Measurements from ENCODE around the gene TTLL11. TPM values are rescaled to one million over a fixed set of nuclear protein-coding genes. Genes with fewer than 3 reads are reported as not detected.

Gene TTLL11
- total RNA-seq, 1 experiment from 2014 or later, result 7.0 TPM

DNA sequence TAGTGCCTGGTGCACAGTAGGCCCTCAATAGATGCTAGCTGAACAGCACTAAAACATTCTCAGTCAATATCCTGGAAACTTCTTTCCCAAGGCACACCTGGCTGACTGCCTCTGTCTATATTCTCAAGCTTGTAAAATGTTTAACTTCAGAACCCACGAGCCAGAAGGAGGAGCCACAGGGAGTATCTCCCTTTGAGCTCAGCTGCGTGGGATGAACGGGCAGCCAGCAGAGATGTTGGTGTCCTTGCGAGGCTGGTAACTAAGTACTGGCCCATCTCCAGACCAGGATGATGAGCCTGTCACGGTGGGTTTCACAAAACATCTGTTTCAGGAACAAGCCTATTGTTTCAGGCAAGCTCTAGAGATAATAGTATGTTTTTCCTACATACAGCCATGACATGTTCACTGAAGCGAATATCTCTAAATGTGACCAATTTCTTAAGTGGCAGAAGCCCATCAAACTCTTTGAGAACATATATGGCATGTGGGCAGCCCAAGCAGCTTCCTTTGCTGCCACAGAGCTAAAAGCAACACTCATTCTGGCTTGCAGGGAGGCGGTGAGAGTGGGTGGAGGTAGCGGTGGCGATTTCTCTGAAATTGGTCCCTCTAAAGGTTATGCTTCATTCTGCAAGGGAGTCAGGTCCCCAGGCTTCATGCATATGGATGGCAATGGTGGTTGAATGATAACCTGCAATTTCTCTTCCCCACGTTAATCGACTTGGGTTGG is 206.2 kb downstream of the TTLL11 start:
- Histone ChIP-seq H3K9me3 (ENCODE audit: low read length) (no peaks in the 10 kb centered on the region), H3F3A (ENCODE audit: low read length, unreplicated experiment) (no peaks in the 10 kb centered on the region), H3K4me1 (ENCODE audit: insufficient read depth, low read length) (no peaks in the 10 kb centered on the region), H3K4me3 (ENCODE audit: low read length) (no peak overlapping the region), H3K9me2 (replicated peaks; ENCODE audit: low read length) (no peaks in the 10 kb centered on the region), H3K9ac (ENCODE audit: low read length) (no peak overlapping the region), H3K4me2 (ENCODE audit: low read length) (no peak overlapping the region), H2AFZ (ENCODE audit: low read length) (no peak overlapping the region), H4K20me1 (ENCODE audit: low read length) (no peaks in the 10 kb centered on the region), H3K79me2 (ENCODE audit: low read length) (no peaks in the 10 kb centered on the region), H3K36me3 (ENCODE audit: low read depth, low read length) (no peaks in the 10 kb centered on the region), H3K27ac (ENCODE audit: low read length) (no peak overlapping the region), H3K27me3 (ENCODE audit: low read length) (no peaks in the 10 kb centered on the region)
- POLR2A ChIA-PET (ENCODE audit: unreplicated experiment), result no interaction called here
- ATAC-seq (no peak), DNase-seq (no peak)
- CTCF ChIA-PET, result no interaction called here
- intact Hi-C loops (cut with micrococcal nuclease), result no loop called here
- TF ChIP-seq EZH2 (IDR thresholded peaks at IDR 0.05; ENCODE audit: low read length, unreplicated experiment) (no peak), EZH2phosphoT487 (IDR thresholded peaks at IDR 0.05; ENCODE audit: borderline replicate concordance, low read length) (no peak)
- TF ChIP-seq, protein P1, sequence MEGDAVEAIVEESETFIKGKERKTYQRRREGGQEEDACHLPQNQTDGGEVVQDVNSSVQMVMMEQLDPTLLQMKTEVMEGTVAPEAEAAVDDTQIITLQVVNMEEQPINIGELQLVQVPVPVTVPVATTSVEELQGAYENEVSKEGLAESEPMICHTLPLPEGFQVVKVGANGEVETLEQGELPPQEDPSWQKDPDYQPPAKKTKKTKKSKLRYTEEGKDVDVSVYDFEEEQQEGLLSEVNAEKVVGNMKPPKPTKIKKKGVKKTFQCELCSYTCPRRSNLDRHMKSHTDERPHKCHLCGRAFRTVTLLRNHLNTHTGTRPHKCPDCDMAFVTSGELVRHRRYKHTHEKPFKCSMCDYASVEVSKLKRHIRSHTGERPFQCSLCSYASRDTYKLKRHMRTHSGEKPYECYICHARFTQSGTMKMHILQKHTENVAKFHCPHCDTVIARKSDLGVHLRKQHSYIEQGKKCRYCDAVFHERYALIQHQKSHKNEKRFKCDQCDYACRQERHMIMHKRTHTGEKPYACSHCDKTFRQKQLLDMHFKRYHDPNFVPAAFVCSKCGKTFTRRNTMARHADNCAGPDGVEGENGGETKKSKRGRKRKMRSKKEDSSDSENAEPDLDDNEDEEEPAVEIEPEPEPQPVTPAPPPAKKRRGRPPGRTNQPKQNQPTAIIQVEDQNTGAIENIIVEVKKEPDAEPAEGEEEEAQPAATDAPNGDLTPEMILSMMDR (conservative IDR thresholded peaks at IDR 0.05; ENCODE audit: low read depth, low read length), result no peak
- BruUV-seq (replicated peaks), result no TSS peak

DNA sequence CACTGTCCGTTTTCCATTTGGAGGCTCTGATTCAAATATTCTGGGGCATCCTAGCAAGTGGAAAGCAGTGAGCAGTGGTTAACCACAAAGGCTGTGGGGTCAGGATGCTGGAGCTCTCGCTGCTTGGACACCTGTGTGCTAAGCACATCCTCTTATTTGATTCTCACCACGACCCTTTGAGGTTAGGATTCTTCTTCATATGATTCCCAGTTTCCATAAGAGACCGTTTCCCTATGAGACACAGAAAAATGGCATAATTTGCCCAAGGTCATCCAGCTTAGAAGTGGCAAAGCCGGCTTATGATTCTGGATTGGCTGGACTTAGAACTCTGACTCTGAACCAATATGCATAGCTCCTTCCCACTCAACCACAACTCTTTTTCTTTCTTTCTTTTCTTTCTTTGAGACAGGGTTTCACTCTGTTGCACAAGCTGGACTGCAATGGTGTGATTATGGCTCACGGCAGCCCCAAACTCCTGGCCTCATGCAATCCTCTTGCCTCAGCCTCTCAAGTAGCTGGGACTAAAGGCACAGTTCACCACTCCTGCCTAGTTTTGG is 207.7 kb downstream of the TTLL11 start:
- Histone ChIP-seq H3K9me2 (replicated peaks; ENCODE audit: low read length) (no peaks in the 10 kb centered on the region), H3K4me3 (ENCODE audit: low read length) (no peak overlapping the region), H3K79me2 (ENCODE audit: low read length) (no peaks in the 10 kb centered on the region), H3K9ac (ENCODE audit: low read length) (no peak overlapping the region), H3K4me2 (ENCODE audit: low read length) (no peak overlapping the region), H3K4me1 (ENCODE audit: insufficient read depth, low read length) (no peaks in the 10 kb centered on the region), H3K27ac (ENCODE audit: low read length) (no peak overlapping the region), H3K9me3 (ENCODE audit: low read length) (no peaks in the 10 kb centered on the region), H3K27me3 (ENCODE audit: low read length) (no peaks in the 10 kb centered on the region), H2AFZ (ENCODE audit: low read length) (no peak overlapping the region), H4K20me1 (ENCODE audit: low read length) (no peaks in the 10 kb centered on the region), H3F3A (ENCODE audit: low read length, unreplicated experiment) (no peaks in the 10 kb centered on the region), H3K36me3 (ENCODE audit: low read depth, low read length) (no peaks in the 10 kb centered on the region)
- DNase-seq (no peak), ATAC-seq (no peak)
- BruUV-seq (replicated peaks), result no TSS peak
- POLR2A ChIA-PET (ENCODE audit: unreplicated experiment), result no interaction called here
- intact Hi-C loops (cut with micrococcal nuclease), result no loop called here
- CTCF ChIA-PET, result no interaction called here
- no peak for TF ChIP-seq EZH2 (IDR thresholded peaks at IDR 0.05; ENCODE audit: low read length, unreplicated experiment)

DNA sequence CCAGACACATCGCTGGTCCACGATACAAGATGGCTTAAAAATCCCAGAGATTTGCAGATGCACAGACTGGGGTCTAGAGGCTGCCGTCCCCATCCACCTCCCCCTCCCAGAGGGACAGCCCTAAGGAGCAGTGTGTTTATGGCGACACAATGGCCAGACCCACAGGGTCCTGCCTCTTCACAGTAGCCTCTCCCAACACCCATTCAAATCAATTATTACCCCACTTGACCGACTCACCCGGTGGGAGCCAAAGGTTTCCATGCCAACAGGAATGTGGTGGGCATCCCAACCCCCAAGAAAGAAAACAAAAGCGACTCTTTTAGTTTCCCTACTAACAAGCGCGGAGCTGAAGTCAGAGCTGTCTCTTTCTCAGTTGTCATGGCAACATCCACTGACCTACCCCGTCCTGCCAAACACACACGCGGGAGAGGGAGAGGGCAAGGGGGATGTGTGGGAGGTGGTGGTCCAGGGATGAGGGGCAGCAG is 209.0 kb downstream of the TTLL11 start:
- Histone ChIP-seq H3K4me3 (ENCODE audit: low read length) (no peak overlapping the region), H3K9me3 (ENCODE audit: low read length) (no peaks in the 10 kb centered on the region), H3K9ac (ENCODE audit: low read length) (no peak overlapping the region), H3K9me2 (replicated peaks; ENCODE audit: low read length) (no peaks in the 10 kb centered on the region), H2AFZ (ENCODE audit: low read length) (no peak overlapping the region), H3K4me1 (ENCODE audit: insufficient read depth, low read length) (no peaks in the 10 kb centered on the region), H4K20me1 (ENCODE audit: low read length) (no peaks in the 10 kb centered on the region), H3F3A (ENCODE audit: low read length, unreplicated experiment) (no peaks in the 10 kb centered on the region), H3K27ac (ENCODE audit: low read length) (no peak overlapping the region), H3K27me3 (ENCODE audit: low read length) (no peaks in the 10 kb centered on the region), H3K4me2 (ENCODE audit: low read length) (no peak overlapping the region), H3K79me2 (ENCODE audit: low read length) (no peaks in the 10 kb centered on the region), H3K36me3 (ENCODE audit: low read depth, low read length) (no peaks in the 10 kb centered on the region)
- BruUV-seq (replicated peaks), result no TSS peak
- no peak for ATAC-seq
- POLR2A ChIA-PET (ENCODE audit: unreplicated experiment), result no interaction called here
- intact Hi-C loops (cut with micrococcal nuclease), result no loop called here
- CTCF ChIA-PET, result no interaction called here
- no peak for DNase-seq
- TF ChIP-seq EZH2phosphoT487 (IDR thresholded peaks at IDR 0.05; ENCODE audit: borderline replicate concordance, low read length), result no peak
- TF ChIP-seq, protein P1 (conservative IDR thresholded peaks at IDR 0.05; ENCODE audit: low read depth, low read length), result no peak
- TF ChIP-seq EZH2 (IDR thresholded peaks at IDR 0.05; ENCODE audit: low read length, unreplicated experiment), result no peak
